ENCODE results near the gene CHST7. TPM values are rescaled to one million over a fixed set of nuclear protein-coding genes. Genes with fewer than 3 reads are reported as not detected.
A peak's percentile ranks its signal among the peaks of the same experiment; 100 is the strongest.

Gene CHST7
- total RNA-seq, 4 donors from 2014 or later: 11.5 to 36.4 (median 19.6) TPM

- no peak for TF ChIP-seq POLR2A (IDR thresholded peaks at IDR 0.05)
- TF ChIP-seq, protein P1, sequence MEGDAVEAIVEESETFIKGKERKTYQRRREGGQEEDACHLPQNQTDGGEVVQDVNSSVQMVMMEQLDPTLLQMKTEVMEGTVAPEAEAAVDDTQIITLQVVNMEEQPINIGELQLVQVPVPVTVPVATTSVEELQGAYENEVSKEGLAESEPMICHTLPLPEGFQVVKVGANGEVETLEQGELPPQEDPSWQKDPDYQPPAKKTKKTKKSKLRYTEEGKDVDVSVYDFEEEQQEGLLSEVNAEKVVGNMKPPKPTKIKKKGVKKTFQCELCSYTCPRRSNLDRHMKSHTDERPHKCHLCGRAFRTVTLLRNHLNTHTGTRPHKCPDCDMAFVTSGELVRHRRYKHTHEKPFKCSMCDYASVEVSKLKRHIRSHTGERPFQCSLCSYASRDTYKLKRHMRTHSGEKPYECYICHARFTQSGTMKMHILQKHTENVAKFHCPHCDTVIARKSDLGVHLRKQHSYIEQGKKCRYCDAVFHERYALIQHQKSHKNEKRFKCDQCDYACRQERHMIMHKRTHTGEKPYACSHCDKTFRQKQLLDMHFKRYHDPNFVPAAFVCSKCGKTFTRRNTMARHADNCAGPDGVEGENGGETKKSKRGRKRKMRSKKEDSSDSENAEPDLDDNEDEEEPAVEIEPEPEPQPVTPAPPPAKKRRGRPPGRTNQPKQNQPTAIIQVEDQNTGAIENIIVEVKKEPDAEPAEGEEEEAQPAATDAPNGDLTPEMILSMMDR (IDR thresholded peaks at IDR 0.05): no peak
- 21 to 52% methylated on average over 2 of the region's 2 CpGs for WGBS, 2 donors
- no peak overlapping the region for H3K4me3 ChIP-seq (ENCODE audit: low read depth, poor library complexity, severe bottlenecking)
- intact Hi-C loops (cut with DNase I; ENCODE audit: low total_unique reads): no loop called here
- DNase-seq (ENCODE audit: low spot score in 2 of 2): no peak
These were observed 18.6 kb upstream of the CHST7 start for GRCh38 chrX:46554942-46555341.

GRCh38 chrX:46559062-46559461, 14.5 kb upstream of the CHST7 start:
- intact Hi-C loops (cut with DNase I; ENCODE audit: low total_unique reads): no loop called here
- H3K4me3 ChIP-seq (ENCODE audit: low read depth, poor library complexity, severe bottlenecking): no peak overlapping the region
- TF ChIP-seq POLR2A (IDR thresholded peaks at IDR 0.05): no peak
- TF ChIP-seq, protein P1 (IDR thresholded peaks at IDR 0.05): no peak
- 72 to 76% methylated on average over 3 of the region's 3 CpGs for WGBS, 2 donors
- DNase-seq (ENCODE audit: low spot score in 2 of 2): no peak

- peak in 1 of 2 donors; percentile 59 for DNase-seq (ENCODE audit: low spot score in 2 of 2)
- intact Hi-C loops (cut with DNase I; ENCODE audit: low total_unique reads): no loop called here
- TF ChIP-seq, protein P1 (IDR thresholded peaks at IDR 0.05): no peak
- TF ChIP-seq POLR2A (IDR thresholded peaks at IDR 0.05): no peak
- H3K4me3 ChIP-seq (ENCODE audit: low read depth, poor library complexity, severe bottlenecking): no peak overlapping the region
- 68 to 73% methylated on average over 6 of the region's 6 CpGs for WGBS, 2 donors
These were observed 11.5 kb upstream of the CHST7 start for GRCh38 chrX:46561824-46562657.

- no peak for DNase-seq (ENCODE audit: low spot score in 2 of 2)
- intact Hi-C loops (cut with DNase I; ENCODE audit: low total_unique reads): no loop called here
- TF ChIP-seq, protein P1 (IDR thresholded peaks at IDR 0.05): no peak
- TF ChIP-seq POLR2A (IDR thresholded peaks at IDR 0.05): no peak
- no peak overlapping the region for H3K4me3 ChIP-seq (ENCODE audit: low read depth, poor library complexity, severe bottlenecking)
These were observed 6.2 kb upstream of the CHST7 start for GRCh38 chrX:46567388-46567787.

DNA sequence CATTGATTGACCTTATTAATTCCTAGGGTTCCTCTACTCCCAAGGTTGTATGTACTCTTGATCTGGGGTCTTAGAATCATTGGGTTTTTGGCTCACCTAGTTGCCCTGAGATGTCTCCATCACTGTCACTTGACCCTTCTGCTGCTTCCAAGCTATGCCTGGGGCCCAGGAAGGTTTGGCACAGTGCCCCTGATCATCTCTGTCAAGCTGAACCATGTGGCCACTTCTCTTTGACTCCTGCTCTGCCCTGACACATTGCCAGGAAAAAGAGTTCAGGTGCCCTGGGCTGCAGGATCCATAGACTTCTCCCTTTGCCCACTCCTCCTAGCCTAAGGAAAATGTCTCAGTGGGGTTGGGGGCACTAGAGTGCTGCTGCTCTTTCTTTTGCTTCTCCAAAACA, 3.9 kb upstream of the CHST7 start:
- no peak overlapping the region for H3K4me3 ChIP-seq (ENCODE audit: low read depth, poor library complexity, severe bottlenecking)
- peak in 1 of 2 donors; percentile 36 for DNase-seq (ENCODE audit: low spot score in 2 of 2)
- TF ChIP-seq, protein P1 (IDR thresholded peaks at IDR 0.05): no peak
- no peak for TF ChIP-seq POLR2A (IDR thresholded peaks at IDR 0.05)
- intact Hi-C loops (cut with DNase I; ENCODE audit: low total_unique reads): no loop called here
